ENCODE measurements around the gene ZNF280D.

DNA sequence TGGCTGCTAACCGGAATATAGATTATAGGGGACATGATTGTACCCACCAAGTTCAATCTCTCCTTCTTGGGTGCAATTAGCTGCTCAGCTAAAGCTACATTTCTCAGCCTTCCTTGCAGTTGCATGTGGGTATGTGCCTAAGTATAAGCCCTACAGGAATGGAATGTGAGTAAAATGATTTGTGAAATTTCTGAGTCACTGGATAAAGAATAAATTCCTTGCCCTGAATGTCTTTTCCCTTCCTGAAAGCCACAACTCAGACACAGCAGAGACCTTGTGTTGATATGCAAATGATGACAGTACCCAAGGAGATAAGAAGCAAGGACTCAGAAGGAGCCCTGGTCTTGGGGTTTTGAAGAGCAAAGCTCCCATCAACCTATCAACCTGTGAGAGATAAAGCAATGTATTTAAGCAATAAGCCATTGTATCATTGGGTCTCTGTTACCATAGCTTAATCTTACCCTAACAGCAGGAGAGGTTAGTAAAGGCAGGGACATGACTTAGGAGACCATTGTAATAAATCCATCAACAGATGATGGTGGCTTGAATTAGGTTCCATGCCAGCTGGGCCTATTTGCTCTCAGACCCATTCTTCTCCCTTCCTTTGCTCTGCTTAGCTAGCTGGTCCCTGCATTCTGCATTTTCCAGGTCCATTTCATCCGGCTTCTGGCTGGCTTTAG lies 25.6 kb upstream of the ZNF280D start:
- TF ChIP-seq EZH2 (IDR thresholded peaks at IDR 0.05; ENCODE audit: low read depth) (no peak), CTCF (conservative IDR thresholded peaks at IDR 0.05) (no peak)
